Endothelial cell of umbilical vein (primary cell): ENCODE results near the gene DAAM1.

ENCODE experiments used
- MYC ChIP-seq: IDR thresholded peaks from one replicate; pipeline ENCODE4 v1.6.1; 2011; ENCODE audit warnings: mild to moderate bottlenecking, low read depth, low read length
- POLR2A ChIP-seq: IDR thresholded peaks from 2 replicates; pipeline ENCODE4 v1.6.1; 2012; ENCODE audit warnings: low read depth, mild to moderate bottlenecking, control low read depth, low read length
- POLR2AphosphoS5 ChIP-seq: IDR thresholded peaks from 2 replicates; pipeline ENCODE4 v1.6.1; 2012; ENCODE audit warnings: low read depth, mild to moderate bottlenecking, control low read depth, low read length, moderate library complexity; ENCODE audit not compliant: insufficient read depth
- TF ChIP-seq, protein P1 (sequence below), 2 donors: IDR thresholded peaks; 1 replicate in 1 of 2; 2 replicates in 1 of 2; pipeline ENCODE4 v1.5.1; 2011; ENCODE audit warnings: low read length in 2 of 2, mild to moderate bottlenecking in 2 of 2, moderate library complexity in 2 of 2, control low read depth in 1 of 2, inconsistent platforms in 1 of 2, low read depth in 1 of 2; ENCODE audit not compliant: insufficient read depth in 1 of 2; ENCODE audit errors: extremely low read depth in 1 of 2

DNA sequence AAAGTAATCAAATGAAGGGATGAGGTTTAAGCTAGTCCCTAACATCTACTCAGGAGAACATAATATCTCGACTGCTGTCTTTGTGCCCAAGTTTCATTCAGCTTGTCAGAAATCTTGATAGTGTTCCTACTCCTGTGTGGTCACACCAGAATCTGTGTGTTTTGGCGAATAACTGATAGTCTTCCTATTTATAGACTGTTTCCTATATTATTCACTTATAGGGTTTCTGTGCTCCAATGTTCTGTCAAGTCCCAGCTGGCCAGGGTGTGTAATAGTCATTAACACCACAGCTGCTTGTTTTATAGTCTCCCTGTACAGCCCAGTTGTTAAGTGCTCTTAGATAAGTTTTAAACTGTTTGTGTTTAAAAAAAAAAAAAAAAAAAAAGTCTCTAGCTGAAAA is 230.8 kb downstream of the DAAM1 start:
- TF ChIP-seq, protein P1, sequence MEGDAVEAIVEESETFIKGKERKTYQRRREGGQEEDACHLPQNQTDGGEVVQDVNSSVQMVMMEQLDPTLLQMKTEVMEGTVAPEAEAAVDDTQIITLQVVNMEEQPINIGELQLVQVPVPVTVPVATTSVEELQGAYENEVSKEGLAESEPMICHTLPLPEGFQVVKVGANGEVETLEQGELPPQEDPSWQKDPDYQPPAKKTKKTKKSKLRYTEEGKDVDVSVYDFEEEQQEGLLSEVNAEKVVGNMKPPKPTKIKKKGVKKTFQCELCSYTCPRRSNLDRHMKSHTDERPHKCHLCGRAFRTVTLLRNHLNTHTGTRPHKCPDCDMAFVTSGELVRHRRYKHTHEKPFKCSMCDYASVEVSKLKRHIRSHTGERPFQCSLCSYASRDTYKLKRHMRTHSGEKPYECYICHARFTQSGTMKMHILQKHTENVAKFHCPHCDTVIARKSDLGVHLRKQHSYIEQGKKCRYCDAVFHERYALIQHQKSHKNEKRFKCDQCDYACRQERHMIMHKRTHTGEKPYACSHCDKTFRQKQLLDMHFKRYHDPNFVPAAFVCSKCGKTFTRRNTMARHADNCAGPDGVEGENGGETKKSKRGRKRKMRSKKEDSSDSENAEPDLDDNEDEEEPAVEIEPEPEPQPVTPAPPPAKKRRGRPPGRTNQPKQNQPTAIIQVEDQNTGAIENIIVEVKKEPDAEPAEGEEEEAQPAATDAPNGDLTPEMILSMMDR (IDR thresholded peaks at IDR 0.05; ENCODE audit: extremely low read depth in 1 of 2, insufficient read depth in 1 of 2, low read depth in 1 of 2, low read length in 2 of 2), result no peak
- TF ChIP-seq POLR2AphosphoS5 (no peak), MYC (no peak), POLR2A (no peak)
